Fibroblast of pulmonary artery (primary cell): ENCODE data around the gene PLXDC2.

ENCODE experiments used
- DNase-seq: peaks from one replicate; pipeline ENCODE4 v3.0.0-alpha.2; 2010; ENCODE audit warnings: low read depth
- H3K4me3 ChIP-seq: replicated peaks from 2 replicates; pipeline ENCODE4 v1.5.1; 2011; ENCODE audit warnings: low read depth, mild to moderate bottlenecking, control low read depth, low read length, moderate library complexity
- TF ChIP-seq, protein P1 (sequence below): IDR thresholded peaks from 2 replicates; pipeline ENCODE4 v1.5.1; 2011; ENCODE audit warnings: mild to moderate bottlenecking, control low read depth, low read length, inconsistent platforms; ENCODE audit errors: missing control alignments

The PLXDC2 gene

DNA sequence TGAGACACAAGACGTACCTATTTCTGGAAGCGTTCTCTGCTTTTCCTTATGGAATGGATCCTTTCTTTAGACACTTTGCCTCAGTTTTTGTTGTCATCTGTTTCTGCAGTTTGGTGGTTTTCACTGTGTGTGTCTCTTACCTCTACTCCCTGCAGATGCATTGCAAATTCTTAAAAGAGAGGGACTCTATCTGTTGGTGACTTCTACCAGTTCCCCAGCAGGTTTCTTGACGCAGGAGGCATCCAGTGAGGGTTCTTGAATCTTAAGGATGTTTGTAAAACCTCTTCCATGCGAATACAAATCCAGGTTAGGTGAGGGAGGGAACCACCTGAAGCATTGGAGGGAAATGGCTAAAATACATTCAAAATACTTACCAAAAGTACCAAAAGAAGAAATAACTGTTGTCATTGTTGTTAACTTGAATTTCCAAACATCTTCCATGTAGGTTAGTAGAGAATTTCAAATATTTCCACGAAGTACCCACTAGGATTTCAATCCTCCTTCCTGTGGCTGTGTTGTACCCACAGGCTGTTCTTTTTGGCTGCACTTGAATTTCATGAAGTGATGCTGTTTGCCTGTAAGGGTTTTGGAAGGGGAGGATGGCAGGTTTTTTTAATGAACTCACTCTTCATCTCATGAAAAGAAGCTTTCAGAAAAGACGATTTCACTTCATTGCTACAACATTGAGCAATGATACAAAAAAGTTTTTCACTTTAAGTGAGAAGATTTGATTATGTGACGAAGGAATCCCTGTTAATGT is 32.2 kb downstream of the PLXDC2 start:
- no peak for DNase-seq
- no peak overlapping the region for H3K4me3 ChIP-seq
- TF ChIP-seq, protein P1, sequence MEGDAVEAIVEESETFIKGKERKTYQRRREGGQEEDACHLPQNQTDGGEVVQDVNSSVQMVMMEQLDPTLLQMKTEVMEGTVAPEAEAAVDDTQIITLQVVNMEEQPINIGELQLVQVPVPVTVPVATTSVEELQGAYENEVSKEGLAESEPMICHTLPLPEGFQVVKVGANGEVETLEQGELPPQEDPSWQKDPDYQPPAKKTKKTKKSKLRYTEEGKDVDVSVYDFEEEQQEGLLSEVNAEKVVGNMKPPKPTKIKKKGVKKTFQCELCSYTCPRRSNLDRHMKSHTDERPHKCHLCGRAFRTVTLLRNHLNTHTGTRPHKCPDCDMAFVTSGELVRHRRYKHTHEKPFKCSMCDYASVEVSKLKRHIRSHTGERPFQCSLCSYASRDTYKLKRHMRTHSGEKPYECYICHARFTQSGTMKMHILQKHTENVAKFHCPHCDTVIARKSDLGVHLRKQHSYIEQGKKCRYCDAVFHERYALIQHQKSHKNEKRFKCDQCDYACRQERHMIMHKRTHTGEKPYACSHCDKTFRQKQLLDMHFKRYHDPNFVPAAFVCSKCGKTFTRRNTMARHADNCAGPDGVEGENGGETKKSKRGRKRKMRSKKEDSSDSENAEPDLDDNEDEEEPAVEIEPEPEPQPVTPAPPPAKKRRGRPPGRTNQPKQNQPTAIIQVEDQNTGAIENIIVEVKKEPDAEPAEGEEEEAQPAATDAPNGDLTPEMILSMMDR = no peak

DNA sequence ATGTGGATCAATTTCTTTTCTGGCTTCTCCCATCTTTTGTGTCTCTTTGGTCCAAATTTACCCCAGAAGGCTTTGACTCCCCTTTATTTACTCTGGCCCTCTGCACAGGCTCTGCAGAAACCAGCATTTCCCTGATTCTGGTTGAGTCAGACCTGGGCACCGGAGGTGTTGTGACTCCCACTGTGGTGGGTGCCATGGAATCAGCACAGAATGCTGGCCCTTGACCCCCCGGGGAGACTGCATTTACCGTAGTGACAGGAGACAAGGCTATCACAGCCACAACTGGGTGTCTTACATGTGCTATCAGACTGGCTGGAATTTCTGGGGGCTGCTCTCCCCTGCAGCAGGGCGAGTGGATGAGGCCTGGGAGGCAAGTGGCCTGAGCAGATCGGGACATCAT is 37.6 kb downstream of the PLXDC2 start:
- no peak for DNase-seq
- TF ChIP-seq, protein P1 = no peak
- no peak overlapping the region for H3K4me3 ChIP-seq

- H3K4me3 ChIP-seq = no peak overlapping the region
- no peak for DNase-seq
- TF ChIP-seq, protein P1 = no peak
Measured at GRCh38 chr10:19857876-19858275, 41.6 kb downstream of the PLXDC2 start.

DNA sequence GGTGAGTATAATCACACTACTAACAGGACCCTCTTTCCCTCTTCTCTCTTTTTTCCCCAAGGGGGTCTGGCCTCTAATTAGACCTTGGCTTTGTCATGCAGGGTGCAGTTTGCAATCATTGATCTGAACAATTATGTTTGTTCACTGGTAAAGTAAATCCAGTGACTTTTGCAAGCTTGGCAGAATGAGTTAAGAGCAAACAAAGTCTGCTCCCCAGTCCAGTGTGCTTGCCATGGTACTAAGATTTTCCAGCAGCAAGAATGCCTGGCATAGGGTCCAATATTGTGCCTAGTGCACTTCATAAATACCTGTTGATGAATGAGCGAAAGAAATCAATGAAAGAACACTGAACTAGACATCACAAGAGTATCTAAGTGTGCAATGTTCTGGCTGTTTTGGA is 43.9 kb downstream of the PLXDC2 start:
- TF ChIP-seq, protein P1 = no peak
- H3K4me3 ChIP-seq = no peak overlapping the region
- no peak for DNase-seq

GRCh38 chr10:19862811-19863515 is 46.7 kb downstream of the PLXDC2 start:
- DNase-seq = no peak
- no peak overlapping the region for H3K4me3 ChIP-seq
- TF ChIP-seq, protein P1 = no peak

DNA sequence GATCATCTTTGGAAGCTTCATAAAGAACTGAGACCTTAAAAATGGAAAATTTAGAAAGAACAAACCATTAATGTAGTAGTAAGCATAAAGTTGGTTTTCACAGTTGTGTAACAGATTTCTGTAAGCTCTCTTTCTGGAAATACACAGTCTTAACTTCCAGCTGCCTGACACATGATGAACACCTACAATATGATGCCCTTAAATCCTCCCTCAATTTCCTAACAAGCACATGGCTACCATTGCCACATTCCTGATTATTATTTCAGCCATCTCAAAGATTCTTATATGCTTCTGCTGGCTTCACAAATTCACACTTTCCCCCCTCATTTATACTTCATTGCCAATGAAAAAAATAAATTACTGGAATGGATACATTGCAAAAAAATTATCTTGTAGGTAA is 49.4 kb downstream of the PLXDC2 start:
- TF ChIP-seq, protein P1 = no peak
- no peak overlapping the region for H3K4me3 ChIP-seq
- DNase-seq = no peak
